ENCODE measurements around the gene LNX2. TPM values are rescaled to one million over a fixed set of nuclear protein-coding genes. Genes with fewer than 3 reads are reported as not detected.
"Not testable (repeated sequence)": the region's sequence is repeated elsewhere in the genome, so short reads cannot be mapped to it uniquely, and the experiment has no call there.

The LNX2 gene
- total and polyA plus RNA-seq, 11 donors = 3.6 to 18.7 (median 12.7) TPM

DNA sequence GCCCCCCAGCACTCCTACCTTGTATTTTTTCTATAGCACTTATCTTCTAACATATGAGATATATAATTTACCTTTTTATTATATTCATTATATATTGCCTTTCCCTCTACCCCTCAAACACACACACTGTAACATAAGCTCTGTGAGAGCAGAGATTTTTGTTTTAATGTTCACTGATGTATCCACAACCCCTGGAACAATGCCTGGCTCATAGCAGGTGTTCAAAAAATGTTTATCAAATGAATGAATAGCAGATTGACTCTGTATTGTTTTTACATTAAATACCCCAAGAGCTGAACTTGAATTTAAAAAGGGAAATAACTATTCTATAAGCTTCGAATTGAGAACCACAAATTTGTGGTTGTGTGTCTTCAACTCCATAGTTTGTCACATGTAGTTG is 12.3 kb upstream of the LNX2 start:
- Histone ChIP-seq H3K9me3 (no peaks in the 10 kb centered on the region), H3K27me3 (no peaks in the 10 kb centered on the region), H3K27ac (no peak overlapping the region), H3K4me1 (peaks cover 0 to 23% (median 8%) of the 10 kb centered on the region in 12 donors), H3K4me3 (no peak overlapping the region), H3K36me3 (peaks cover 0 to 12% (median 0%) of the 10 kb centered on the region in 9 donors)
- WGBS, 4 donors = 95 to 97% (median 96%) methylated on average over 1 of the region's 1 CpG
- no peak for ATAC-seq
- no peak for DNase-seq
- TF ChIP-seq, protein P1, sequence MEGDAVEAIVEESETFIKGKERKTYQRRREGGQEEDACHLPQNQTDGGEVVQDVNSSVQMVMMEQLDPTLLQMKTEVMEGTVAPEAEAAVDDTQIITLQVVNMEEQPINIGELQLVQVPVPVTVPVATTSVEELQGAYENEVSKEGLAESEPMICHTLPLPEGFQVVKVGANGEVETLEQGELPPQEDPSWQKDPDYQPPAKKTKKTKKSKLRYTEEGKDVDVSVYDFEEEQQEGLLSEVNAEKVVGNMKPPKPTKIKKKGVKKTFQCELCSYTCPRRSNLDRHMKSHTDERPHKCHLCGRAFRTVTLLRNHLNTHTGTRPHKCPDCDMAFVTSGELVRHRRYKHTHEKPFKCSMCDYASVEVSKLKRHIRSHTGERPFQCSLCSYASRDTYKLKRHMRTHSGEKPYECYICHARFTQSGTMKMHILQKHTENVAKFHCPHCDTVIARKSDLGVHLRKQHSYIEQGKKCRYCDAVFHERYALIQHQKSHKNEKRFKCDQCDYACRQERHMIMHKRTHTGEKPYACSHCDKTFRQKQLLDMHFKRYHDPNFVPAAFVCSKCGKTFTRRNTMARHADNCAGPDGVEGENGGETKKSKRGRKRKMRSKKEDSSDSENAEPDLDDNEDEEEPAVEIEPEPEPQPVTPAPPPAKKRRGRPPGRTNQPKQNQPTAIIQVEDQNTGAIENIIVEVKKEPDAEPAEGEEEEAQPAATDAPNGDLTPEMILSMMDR (IDR thresholded peaks at IDR 0.05) = no peak
- TF ChIP-seq POLR2A (IDR thresholded peaks at IDR 0.05) = no peak
- intact Hi-C loops (cut with DNase I) = no loop called here

DNA sequence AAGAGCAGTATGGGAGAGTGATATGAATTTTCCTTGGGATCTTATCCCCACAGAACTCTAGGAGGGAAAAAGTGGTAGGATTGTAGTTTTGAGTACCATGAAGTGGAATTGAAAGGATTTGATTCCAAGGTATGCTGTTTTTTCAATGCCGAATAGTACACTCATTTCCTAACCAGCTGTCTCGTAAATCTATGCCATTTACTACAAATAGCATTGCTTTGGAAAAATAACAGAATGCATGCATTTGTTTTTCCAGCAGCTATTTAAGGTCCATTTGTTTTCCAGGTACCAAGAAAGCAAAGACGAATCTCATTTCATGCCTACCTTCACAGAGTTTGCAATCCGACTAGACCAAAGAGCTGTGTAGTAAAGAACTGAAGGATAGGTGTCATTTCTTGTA is 11.9 kb upstream of the LNX2 start:
- H3K27ac ChIP-seq = no peak overlapping the region
- intact Hi-C loops (cut with DNase I) = no loop called here

DNA sequence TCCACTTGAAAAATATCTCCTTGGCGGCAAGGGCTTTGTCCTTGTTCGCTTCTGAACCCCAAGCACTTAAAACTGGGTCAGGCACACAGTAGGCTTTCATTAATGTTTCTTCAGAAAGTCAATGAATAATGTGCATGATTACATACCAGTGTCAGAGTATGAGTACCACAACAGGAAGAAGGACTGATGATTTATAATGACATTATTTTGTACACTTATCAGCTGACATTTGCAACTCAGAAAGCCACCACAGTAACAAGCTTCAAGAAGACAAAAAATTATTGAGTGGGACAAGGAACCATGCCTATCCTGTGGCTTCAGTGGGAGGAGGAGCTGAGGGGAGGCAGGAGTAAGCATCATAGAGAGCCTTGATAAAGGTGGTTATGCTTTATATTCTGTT is 11.3 kb upstream of the LNX2 start:
- peaks cover 0 to 17% (median 0%) of the 10 kb centered on the region in 9 donors for H3K36me3 ChIP-seq
- no peaks in the 10 kb centered on the region for H3K27me3 ChIP-seq
- H3K4me3 ChIP-seq = no peak overlapping the region
- ATAC-seq = no peak
- intact Hi-C loops (cut with DNase I) = no loop called here
- H3K9me3 ChIP-seq = no peaks in the 10 kb centered on the region
- no peak overlapping the region for H3K27ac ChIP-seq
- TF ChIP-seq POLR2A (IDR thresholded peaks at IDR 0.05) = no peak
- TF ChIP-seq, protein P1 (IDR thresholded peaks at IDR 0.05) = no peak
- H3K4me1 ChIP-seq = peaks cover 0 to 13% (median 5%) of the 10 kb centered on the region in 12 donors
- WGBS, 4 donors = 69 to 99% (median 86%) methylated on average over 2 of the region's 2 CpGs
- no peak for DNase-seq

More for the DNA sequence above, 11.9 kb upstream of the LNX2 start:
- no peak for DNase-seq
- H3K4me3 ChIP-seq = no peak overlapping the region
- H3K9me3 ChIP-seq = no peaks in the 10 kb centered on the region
- no peaks in the 10 kb centered on the region for H3K27me3 ChIP-seq
- H3K4me1 ChIP-seq = peaks cover 0 to 19% (median 8%) of the 10 kb centered on the region in 12 donors
- ATAC-seq = no peak
- H3K36me3 ChIP-seq = peaks cover 0 to 12% (median 0%) of the 10 kb centered on the region in 9 donors
- TF ChIP-seq, protein P1 (IDR thresholded peaks at IDR 0.05) = no peak
- TF ChIP-seq POLR2A (IDR thresholded peaks at IDR 0.05) = no peak
- 92 to 96% (median 95%) methylated on average over 4 of the region's 4 CpGs for whole genome bisulfite sequencing, 4 donors

DNA sequence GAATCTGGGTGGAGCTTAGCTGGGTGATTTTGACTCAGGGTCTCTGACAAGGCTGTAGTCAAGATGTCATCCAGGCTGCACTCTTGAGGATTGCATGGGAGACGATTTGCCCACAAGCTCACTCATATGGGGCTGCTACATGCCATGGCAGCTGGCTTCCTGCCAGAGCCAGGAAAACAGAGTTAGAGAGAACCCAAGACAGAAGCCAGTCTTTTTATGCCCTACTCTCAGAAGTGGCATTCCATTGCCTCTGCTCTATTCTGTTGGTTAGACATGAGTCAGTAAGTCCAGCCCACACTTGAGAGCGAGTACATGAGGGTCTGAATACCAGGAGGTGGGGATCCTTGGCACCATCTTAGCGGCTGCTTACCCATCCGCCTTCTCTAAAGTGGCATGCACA is 10.8 kb upstream of the LNX2 start:
- Histone ChIP-seq H3K4me1 (peaks cover 0 to 10% (median 3%) of the 10 kb centered on the region in 12 donors), H3K36me3 (peaks cover 0 to 17% (median 0%) of the 10 kb centered on the region in 9 donors), H3K9me3 (no peaks in the 10 kb centered on the region), H3K4me3 (no peak overlapping the region), H3K27me3 (no peaks in the 10 kb centered on the region), H3K27ac (no peak overlapping the region)
- DNase-seq (no peak), ATAC-seq (no peak)
- intact Hi-C loops (cut with DNase I) = no loop called here
- no peak for TF ChIP-seq POLR2A (IDR thresholded peaks at IDR 0.05)
- TF ChIP-seq, protein P1 (IDR thresholded peaks at IDR 0.05) = no peak
- 76 to 100% (median 93%) methylated on average over 3 to 4 of the region's 4 CpGs for WGBS, 4 donors

DNA sequence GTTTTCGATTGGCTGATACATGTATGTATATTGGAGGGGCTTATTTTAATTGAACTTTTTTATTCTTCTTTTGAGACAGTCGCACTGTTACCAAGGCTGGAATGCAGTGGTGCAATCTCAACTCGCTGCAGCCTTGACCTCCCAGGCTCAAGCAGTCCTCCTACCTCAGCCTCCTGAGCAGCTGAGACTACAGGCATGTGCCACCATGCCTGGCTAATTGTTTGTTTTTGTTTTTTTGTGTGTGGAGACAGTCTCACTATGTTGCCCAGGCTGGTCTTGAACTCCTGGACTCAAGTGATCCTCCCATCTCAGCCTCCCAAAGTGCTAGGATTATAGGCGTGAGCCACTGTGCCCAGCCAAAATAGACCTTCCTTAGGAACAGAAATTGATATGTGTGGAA is 8.4 kb upstream of the LNX2 start:
- H3K4me3 ChIP-seq, H3K27me3 ChIP-seq, DNase-seq, ATAC-seq, H3K9me3 ChIP-seq, H3K27ac ChIP-seq: not testable (repeated sequence)
- Histone ChIP-seq H3K36me3 (peaks cover 0 to 29% (median 0%) of the 10 kb centered on the region in 9 donors), H3K4me1 (peaks cover 0 to 10% (median 1%) of the 10 kb centered on the region in 12 donors)
- 98 to 99% (median 99%) methylated on average over 4 of the region's 4 CpGs for WGBS, 4 donors
- intact Hi-C loops (cut with DNase I) = loop anchor here in 2 of 10 donors (10.0 kb wide), 2 partner anchors 174 to 204 kb away; partner anchors contain the start of genes GTF3A (in 2 of the 2) and MTIF3 (in 1 of the 2)
